GM18873 (cell line): ENCODE results near the gene SPDYE1.
A peak's percentile ranks its signal among the peaks of the same experiment; 100 is the strongest.
"Not testable (repeated sequence)": the region's sequence is repeated elsewhere in the genome, so short reads cannot be mapped to it uniquely, and the experiment has no call there.

Experiments
- ATAC-seq: cut with Tn5 transposase; IDR thresholded peaks from one replicate; pipeline ENCODE4 v1.9.1; 2021; ENCODE audit warnings: mild to moderate bottlenecking, moderate library complexity, moderate number of reproducible peaks; ENCODE audit not compliant: unreplicated experiment, low FRiP score

SPDYE1 gene

DNA sequence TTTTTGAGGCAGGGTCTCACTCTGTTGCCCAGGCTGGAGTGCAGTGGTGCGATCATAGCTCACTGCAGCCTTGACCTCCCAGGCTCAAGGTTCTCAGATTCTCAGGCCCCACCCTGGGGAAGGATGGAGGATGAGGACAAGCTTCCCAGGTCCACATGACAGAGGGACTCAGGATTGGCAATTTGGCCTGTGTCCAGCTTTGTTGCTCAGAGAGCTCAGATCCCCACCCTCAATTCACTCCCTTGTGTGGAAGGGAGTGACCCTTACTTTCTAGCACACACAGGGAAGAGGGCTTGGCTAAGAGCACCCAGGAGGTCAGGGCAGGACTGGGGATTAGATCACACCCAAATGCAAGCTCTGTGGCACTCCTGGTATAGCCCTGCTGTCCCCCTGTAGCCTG is 6.9 kb upstream of the SPDYE1 start:
- not testable (repeated sequence) for ATAC-seq

GRCh38 chr7:43992896-43993295 is 4.8 kb upstream of the SPDYE1 start:
- ATAC-seq: peak; percentile 65

GRCh38 chr7:43994681-43995080 is 3.0 kb upstream of the SPDYE1 start:
- not testable (repeated sequence) for ATAC-seq

GRCh38 chr7:44012081-44012480 is 14.4 kb downstream of the SPDYE1 start:
- ATAC-seq: not testable (repeated sequence)

DNA sequence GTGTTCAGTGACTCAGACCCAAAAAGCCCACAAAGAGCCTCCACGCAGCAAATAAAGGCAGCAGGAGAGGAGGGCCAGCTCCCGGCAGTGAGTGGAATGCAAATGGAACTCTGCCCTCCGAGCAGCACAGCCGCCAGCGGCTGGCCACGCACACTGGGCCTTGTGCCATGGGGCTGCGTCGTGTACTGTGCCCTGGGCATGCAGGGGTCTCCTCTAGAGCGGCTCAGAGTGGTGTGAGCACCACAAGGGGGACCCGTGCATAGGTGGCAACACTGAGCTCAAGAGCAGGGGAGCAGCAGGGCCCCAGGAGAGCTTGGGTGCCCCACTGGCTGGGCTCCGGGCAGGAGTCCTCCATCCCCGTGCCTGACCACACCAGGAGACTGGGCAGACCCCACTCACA is 17.4 kb downstream of the SPDYE1 start:
- ATAC-seq: not testable (repeated sequence)

GRCh38 chr7:44018857-44019807 is 21.4 kb downstream of the SPDYE1 start:
- ATAC-seq: peak; percentile 95

- not testable (repeated sequence) for ATAC-seq
These were observed 22.1 kb downstream of the SPDYE1 start for GRCh38 chr7:44019825-44020224.

DNA sequence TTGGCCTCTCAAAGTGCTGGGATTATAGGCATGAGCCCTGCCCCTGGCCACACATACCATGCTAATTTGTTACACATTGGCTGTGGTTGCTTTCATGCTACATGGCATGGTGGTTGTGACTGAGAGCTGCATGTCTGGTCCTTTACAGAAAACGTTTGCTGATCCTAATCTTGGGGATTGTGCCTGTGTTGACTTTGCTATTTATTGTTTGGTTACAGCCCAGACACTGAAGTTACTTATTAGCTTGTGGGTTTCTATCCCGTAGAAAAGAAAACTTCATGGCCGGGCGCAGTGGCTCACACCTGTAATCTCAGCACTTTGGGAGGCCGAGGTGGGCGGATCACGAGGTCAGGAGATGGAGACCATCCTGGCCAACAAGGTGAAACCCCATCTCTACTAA is 24.4 kb downstream of the SPDYE1 start:
- not testable (repeated sequence) for ATAC-seq

- ATAC-seq: not testable (repeated sequence)
These were observed 25.2 kb downstream of the SPDYE1 start for GRCh38 chr7:44022796-44023467.

GRCh38 chr7:44029433-44029832 is 31.7 kb downstream of the SPDYE1 start:
- ATAC-seq: not testable (repeated sequence)

DNA sequence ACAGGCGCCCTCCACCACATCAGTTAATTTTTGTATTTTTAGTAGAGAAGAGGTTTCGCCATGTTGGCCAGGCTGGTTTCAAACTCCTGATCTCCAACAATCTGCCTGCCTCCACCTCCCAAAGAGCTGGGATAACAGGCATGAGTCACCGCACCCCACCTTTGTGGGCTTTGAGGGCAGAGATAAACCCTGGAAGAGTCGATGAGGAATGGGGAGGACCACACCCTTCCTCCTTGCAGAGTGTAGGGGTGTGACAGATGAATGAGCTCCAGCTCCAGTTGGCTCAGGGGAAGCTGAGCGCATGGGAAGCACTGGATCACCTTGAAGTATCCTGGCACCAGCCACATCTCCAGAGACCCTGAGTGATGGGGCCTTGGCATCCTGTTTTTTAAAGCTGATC is 32.3 kb downstream of the SPDYE1 start:
- not testable (repeated sequence) for ATAC-seq

GRCh38 chr7:44031319-44031718 is 33.6 kb downstream of the SPDYE1 start:
- not testable (repeated sequence) for ATAC-seq

DNA sequence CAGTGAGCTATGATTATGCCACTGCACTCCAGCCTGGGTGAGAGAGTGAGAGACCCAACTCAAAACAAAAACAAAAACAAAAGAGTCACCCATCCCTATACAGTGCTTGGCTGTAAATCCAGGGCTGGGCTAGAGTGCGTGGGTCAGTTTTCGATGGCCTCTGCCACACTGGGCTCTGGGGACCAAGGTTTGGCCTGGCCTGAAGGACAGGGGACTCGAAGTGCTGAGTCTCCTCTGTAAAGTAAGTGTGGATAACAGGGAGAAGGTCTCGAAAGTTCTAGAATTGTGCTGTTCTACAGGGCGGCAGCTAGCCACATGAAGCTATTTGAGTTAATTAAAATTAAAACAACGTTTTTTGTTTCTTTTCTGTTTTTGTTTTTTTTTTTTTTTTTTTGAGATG is 34.3 kb downstream of the SPDYE1 start:
- ATAC-seq: not testable (repeated sequence)

GRCh38 chr7:44033971-44034844 is 36.5 kb downstream of the SPDYE1 start:
- ATAC-seq: not testable (repeated sequence)

GRCh38 chr7:44036364-44036763 is 38.7 kb downstream of the SPDYE1 start:
- ATAC-seq: not testable (repeated sequence)

DNA sequence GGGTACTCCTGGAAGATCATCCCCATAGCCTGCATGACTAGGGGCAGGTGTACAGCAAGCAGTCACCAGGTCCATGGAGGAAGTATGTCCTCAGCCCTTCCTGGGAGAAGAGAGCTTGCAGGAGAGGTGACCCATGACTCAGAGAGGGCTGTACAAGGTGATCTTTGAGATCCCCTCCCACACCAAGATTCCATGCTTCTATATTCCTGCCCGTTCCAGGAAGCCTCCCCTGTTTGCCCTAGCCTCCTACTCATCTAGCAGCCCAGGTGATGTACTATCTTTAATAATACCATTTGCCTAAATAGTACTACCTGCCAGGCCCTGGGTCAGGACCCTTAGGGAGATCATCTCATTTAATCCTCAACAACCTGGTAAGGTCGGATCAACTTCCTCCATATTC is 40.3 kb downstream of the SPDYE1 start:
- not testable (repeated sequence) for ATAC-seq

DNA sequence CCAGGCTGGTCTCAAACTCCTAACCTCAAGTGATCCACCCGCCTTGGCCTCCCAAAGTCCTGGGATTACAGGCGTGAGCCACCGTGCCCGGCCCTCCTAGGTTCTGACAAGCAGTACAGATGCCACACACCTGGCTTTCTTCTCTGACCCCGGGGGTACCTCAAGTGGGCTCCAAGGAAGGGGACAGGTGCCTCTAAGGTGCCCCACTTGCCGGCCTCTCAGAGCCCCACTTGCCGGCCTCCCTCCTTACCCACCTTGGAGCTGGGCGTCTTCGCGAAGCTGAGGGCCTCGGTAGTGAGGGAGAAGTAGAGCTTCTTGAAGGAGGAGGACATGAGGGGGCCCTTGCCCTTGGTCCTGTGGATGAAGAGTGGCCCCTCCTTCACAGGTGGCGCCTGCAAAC is 40.9 kb downstream of the SPDYE1 start:
- not testable (repeated sequence) for ATAC-seq

GRCh38 chr7:44038961-44039558 is 41.4 kb downstream of the SPDYE1 start:
- ATAC-seq: peak; percentile 43

DNA sequence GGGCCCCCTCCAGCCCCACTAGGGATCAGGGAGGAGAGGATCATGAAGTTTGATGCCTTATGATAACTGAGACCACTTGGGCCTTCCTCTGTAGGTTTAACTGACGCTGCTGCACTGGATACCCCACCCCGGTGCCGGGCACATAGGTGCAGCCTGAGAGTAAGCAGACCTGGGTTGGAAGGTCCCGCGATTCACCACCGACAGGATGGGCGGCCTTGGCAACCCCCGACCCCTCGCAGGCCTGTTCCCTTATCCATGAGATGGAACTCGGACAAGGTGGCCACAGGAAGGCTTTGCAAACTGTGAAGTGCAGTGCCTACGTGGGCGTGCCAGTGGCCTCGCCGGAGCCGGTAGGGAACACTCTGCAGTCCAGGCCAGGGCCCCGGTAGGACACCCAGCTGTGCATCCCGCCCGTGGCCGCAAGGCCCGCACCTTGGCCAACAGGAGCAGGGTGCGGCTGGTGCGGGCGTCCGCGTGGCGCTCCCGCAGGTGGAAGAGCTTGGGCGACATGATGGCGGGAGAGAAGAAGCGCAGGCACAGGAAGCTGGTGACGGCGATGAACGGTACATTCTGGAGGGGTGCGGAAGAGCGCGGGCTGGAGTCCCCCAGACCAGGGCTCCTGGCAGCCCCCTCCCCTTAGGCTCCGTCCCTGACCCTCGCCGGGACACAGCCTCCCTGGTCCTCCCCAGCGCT is 42.2 kb downstream of the SPDYE1 start:
- ATAC-seq: not testable (repeated sequence)
